Dermis microvascular lymphatic vessel endothelial cell (primary cell): Measurements from ENCODE around the gene RRBP1. TPM values are rescaled to one million over a fixed set of nuclear protein-coding genes. Genes with fewer than 3 reads are reported as not detected.

Experiments
- DNase-seq, 2 donors: peaks; one replicate each; pipeline versions ENCODE4 v3.0.0 to v3.0.0-alpha.2; 2010; ENCODE audit warnings: low read depth in 2 of 2
- total RNA-seq: library from RNA; depleted of rRNA; stranded (reverse); fragments of >200 nt; gene quantifications from 2 replicates; pipeline ENCODE4 v1.2.1, GENCODE V29; 2014

The RRBP1 gene
- total RNA-seq, 1 donor from 2014 or later = 41.6 TPM

- DNase-seq = no peak
Measured at GRCh38 chr20:17637413-17637780, 44.6 kb downstream of the RRBP1 start.

- DNase-seq = no peak
Measured at GRCh38 chr20:17636523-17637412, 45.3 kb downstream of the RRBP1 start.

- no peak for DNase-seq
Measured at GRCh38 chr20:17635332-17636244, 46.5 kb downstream of the RRBP1 start.

DNA sequence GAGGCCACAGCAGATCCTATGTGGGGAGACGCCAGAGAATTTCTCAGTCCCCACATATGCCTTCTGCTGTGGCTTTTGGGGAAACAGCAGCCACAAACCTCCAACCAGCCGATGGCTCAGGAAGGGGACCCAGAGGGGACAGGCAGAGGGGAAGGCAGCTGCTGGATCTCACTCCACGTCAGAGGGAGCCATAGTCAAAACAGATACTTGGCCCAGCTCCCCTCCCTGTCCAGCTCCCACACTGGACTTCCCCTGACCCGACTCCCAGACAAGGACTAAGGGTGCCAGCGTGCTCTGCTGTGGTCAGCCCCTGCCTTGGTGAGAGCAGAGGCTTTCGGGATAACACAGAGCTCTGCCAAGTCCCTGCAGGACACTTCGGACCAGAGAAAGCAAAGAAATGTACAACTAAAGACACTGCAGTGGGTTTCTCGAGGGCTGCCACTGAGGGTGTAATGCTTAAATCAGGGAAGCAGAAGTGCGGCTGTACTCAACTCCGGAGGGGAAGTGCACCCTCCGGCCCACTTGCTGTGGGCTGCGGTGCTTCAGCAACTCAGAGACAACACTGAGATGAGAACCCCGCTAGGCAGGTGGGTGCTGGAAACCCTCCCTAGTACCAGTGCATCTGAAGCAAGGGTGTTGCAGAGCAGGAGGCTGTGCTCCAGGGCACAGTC is 47.2 kb downstream of the RRBP1 start:
- DNase-seq = no peak

DNA sequence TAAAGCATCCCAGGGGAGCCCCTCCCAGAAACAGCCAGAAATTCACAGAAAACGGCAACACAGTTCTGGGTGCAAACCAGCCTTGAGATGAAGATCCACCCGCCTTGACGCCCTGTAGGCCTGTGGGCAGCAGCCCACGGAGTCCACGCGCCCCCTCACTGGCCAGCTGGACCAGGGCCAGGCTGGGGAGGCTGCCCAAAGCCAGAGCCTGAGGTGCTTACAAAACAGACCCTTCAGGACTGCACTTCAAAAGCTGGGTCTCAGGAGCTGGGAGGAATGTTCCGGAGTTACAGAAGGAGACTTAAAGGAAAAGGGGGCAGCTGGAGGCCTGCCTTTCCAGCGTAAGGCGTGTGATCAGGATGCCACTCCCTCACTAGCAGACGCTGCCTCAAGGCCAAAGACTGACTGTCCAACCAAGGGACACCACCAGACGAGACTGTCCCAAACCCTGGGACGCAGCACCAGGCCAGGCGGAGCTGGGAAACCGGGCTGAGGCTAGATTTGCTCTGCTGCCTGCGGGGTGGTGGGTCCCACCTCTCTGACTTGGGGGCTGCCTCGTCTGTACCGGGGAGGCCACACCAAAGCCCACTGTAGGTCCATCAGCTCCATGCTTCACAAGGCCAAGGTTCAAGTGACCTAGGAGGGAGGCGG is 48.1 kb downstream of the RRBP1 start:
- no peak for DNase-seq

DNA sequence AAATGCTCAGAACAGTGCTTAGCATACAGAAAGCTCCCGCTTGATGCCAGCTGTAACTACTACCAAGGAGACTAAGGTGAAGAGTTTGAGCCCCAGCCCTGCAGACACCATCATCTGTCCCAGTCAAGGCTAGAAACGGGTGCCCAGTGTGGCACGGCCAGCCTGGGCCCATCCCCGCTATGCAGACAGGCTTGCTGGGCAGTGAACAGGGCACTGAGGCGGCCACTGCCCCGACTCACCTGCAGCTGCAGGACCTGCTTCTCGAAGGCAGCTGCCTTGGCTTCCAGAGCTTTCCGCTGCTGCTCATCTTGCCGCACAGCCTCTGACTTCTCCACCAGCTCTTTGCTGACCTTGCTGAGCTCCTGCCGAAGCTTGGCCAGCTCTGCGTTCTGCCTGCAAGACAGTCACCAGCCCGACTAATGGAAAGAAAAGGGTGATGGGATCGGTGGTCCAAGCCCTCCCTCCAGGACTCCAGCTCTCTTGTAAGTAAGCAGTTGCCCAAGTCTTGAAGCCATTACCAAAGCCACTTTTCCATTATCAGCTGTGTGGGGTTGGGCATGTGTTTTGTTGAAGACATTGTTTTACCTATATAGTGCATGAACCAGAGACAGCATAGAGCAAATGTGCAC is 48.7 kb downstream of the RRBP1 start:
- no peak for DNase-seq

GRCh38 chr20:17631576-17632319 is 50.3 kb downstream of the RRBP1 start:
- no peak for DNase-seq

GRCh38 chr20:17630806-17631195 is 51.2 kb downstream of the RRBP1 start:
- DNase-seq = no peak

- no peak for DNase-seq
Measured at GRCh38 chr20:17630151-17630805, 51.8 kb downstream of the RRBP1 start.

DNA sequence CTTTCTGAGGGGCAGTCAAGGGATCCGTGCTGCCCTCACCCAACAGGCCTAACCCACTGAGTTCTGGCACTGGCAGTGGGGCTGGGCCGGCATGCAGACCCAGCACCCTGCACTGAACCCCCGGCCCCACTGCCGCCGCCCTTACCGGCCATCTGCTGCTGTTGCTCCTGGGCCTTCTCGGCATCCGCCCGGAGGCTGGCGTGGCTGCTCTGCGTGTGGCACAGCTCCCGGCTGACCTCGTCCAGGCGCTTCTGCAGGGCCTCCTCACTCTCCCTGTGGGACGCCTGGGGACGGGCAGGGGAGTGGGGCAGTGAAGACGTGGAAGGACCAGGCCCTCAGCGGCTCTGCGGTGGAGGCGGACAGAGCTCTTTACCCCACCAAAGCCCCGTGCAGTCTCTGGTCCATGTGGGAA is 52.4 kb downstream of the RRBP1 start:
- no peak for DNase-seq

GRCh38 chr20:17629025-17629424 is 53.0 kb downstream of the RRBP1 start:
- DNase-seq = no peak

DNA sequence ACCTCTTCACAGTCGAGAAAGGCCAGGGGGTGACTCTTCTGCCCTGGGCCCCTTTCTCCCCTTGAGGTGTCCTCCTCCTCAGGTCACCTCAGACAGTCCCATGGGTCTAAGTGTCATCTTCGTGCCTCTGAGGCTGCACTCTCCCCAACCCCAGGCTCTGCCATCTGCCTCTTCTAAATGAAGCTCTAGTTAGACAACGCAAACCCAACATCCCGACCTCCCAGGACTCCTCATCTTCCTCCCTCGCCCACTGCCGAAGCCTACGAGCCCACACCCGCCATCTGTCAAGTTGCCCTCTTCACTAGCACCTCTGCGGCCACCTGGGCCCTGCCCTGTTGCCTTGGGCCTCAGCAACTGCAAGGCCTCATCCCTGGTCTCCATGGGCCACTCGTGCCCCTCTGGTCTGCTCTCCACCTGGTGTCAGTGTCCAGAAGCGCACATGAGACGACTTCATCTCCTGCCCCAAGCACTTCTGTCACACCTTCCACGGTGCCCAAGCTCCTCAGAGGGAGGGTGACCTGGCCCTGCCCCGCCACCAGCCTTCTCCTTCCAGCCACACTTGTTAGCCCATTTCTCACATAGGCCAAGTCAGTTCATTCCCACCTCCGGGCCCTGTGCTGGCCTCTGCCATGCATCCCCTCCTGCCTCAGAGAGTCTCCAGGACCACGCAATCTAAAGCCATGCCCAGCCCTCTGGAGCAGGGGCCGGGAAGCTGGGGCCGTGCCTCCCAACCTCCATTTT is 53.8 kb downstream of the RRBP1 start:
- no peak for DNase-seq

DNA sequence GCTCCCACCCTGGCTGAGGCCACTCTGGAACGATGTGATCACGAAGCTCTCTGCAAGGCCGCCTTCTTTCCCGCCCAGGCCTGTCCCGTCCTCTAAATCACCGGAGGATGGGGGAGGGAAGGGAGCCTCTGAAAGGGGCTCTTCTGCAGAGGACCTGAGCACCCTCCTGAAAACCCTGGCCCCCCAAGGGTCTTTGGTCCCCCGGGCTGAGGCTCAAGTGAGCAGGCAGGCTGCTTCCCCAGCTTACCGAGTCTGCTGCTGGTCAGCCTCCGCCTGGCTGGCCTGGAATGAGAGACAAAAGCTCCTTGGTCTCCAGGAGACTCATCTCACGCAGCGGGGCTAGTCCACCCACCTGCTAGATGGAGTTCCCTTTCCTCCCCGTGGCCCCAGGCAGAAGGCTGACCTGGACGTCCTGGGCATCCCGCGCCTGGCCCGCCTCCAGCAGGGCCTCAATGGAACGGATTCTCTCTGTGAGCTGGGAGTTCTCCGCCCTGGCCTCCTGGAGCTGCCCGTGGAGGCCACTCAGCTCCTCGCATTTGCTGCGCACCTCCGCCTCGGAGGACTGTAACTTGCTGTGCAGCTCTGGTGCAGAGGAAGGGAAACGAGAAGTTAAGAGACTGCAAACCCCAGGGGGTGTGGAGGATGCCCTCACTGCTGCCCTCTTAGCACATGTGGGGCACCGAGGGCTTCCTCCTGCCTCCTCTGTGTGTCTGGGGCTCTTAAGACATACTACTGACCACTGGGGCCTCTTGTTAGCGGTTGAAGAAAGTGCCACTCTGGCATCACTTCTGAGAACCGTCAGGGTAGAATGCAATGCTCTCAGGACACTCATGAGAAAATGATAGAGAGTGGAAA is 54.7 kb downstream of the RRBP1 start:
- DNase-seq = no peak

- no peak for DNase-seq
Measured at GRCh38 chr20:17626217-17627007, 55.6 kb downstream of the RRBP1 start.

DNA sequence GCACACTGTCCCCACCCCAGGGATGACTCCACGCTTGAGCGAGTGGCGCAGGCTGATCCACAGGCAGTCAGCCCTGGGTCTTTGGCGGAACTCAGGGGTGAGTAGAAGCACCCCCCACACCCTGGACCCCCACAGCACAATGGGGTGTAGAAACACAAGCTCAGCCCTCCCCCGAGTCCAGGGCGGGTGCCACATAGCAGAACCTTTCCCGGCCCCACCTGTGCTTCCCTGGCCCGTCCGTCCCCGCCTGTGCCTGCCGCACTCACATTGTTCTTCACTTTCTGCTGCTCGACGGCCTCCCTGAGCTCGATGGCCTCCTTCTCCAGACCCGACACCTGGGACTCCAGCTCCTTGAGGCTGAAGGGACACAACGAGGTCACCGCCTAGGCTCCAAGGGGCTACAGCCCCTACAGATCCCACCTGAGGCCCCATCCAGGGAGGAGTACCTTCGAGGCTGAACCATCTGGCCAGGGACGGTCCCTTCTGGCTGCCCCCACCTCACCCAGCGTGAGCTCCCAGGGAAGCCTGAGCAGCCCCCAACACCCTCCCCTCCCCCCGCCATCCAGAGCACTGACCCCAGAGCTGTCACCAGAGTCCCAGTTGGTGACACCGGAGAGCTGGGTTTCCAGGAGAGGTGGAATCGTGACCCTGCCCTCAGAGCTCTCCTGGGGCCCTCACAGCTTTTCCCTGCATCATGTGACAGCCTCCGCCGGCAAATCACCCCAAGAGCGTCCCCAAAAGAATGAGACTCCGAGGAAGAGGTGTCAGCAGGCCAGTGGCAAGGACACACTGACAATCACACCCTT is 56.6 kb downstream of the RRBP1 start:
- no peak for DNase-seq

GRCh38 chr20:17624551-17625245 is 57.3 kb downstream of the RRBP1 start:
- DNase-seq = no peak
